WERI-Rb-1 (cell line): Measurements from ENCODE around the gene CMTM8.
A peak's percentile ranks its signal among the peaks of the same experiment; 100 is the strongest.

Source experiments
- DNase-seq: peaks from one replicate; pipeline ENCODE4 v3.0.0-alpha.2; 2020
- H3K27ac ChIP-seq: fragments of 250-450 bp; sonication (Bioruptor Pico); 2 replicates; pipeline ENCODE4 v1.5.1; 2020; ENCODE audit warnings: mild to moderate bottlenecking, moderate library complexity
- H3K27me3 ChIP-seq: fragments of 250-450 bp; sonication (Bioruptor Pico); 2 replicates; pipeline ENCODE4 v1.5.1; 2021; ENCODE audit warnings: mild to moderate bottlenecking, low read depth, moderate library complexity; ENCODE audit not compliant: insufficient read depth, severe bottlenecking
- H3K36me3 ChIP-seq: fragments of 250-450 bp; sonication (Bioruptor Pico); 2 replicates; pipeline ENCODE4 v1.5.1; 2020; ENCODE audit warnings: mild to moderate bottlenecking, moderate library complexity
- H3K4me3 ChIP-seq: 2 replicates; pipeline ENCODE4 v1.5.1; 2011; ENCODE audit warnings: low read depth, mild to moderate bottlenecking, control low read depth, low read length
- H3K9me3 ChIP-seq: fragments of 250-450 bp; sonication (Bioruptor Pico); 2 replicates; pipeline ENCODE4 v1.5.1; 2021; ENCODE audit warnings: mild to moderate bottlenecking, moderate library complexity; ENCODE audit not compliant: severe bottlenecking
- TF ChIP-seq, protein P1 (sequence below): IDR thresholded peaks from 2 replicates; pipeline ENCODE4 v1.5.1; 2011; ENCODE audit warnings: low read depth, mild to moderate bottlenecking, control low read depth, inconsistent platforms, low read length

Gene CMTM8

GRCh38 chr3:32310918-32311839 lies 72.7 kb downstream of the CMTM8 start:
- H3K27me3 ChIP-seq, result no peaks in the 10 kb centered on the region
- peak; percentile 71 for DNase-seq
- TF ChIP-seq, protein P1, sequence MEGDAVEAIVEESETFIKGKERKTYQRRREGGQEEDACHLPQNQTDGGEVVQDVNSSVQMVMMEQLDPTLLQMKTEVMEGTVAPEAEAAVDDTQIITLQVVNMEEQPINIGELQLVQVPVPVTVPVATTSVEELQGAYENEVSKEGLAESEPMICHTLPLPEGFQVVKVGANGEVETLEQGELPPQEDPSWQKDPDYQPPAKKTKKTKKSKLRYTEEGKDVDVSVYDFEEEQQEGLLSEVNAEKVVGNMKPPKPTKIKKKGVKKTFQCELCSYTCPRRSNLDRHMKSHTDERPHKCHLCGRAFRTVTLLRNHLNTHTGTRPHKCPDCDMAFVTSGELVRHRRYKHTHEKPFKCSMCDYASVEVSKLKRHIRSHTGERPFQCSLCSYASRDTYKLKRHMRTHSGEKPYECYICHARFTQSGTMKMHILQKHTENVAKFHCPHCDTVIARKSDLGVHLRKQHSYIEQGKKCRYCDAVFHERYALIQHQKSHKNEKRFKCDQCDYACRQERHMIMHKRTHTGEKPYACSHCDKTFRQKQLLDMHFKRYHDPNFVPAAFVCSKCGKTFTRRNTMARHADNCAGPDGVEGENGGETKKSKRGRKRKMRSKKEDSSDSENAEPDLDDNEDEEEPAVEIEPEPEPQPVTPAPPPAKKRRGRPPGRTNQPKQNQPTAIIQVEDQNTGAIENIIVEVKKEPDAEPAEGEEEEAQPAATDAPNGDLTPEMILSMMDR, result no peak
- no peaks in the 10 kb centered on the region for H3K9me3 ChIP-seq
- H3K36me3 ChIP-seq, result no peaks in the 10 kb centered on the region
- peak overlapping the region; percentile 61 for H3K27ac ChIP-seq
- no peak overlapping the region for H3K4me3 ChIP-seq

DNA sequence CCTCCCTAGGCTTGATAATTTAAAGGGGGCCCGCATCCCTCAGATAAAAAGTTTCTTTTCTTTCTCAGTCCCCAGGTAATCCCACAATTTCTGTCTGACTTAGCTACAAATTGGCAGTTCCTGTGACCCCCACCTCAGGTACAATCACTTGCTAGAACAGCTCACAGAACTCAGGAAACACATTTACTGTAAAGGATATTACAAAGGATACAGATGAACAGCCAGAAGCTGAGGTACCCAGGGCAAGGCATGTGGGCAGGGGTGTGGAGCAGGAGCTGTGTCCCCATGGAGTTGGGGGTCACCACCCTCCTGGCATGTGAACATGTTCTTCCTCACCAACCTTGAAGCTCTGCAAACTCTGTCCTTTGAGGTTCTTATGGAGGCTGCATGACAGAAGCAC lies 73.8 kb downstream of the CMTM8 start:
- TF ChIP-seq, protein P1, result no peak
- Histone ChIP-seq H3K36me3 (no peaks in the 10 kb centered on the region), H3K27ac (no peak overlapping the region), H3K9me3 (no peaks in the 10 kb centered on the region), H3K27me3 (no peaks in the 10 kb centered on the region), H3K4me3 (no peak overlapping the region)
- no peak for DNase-seq

DNA sequence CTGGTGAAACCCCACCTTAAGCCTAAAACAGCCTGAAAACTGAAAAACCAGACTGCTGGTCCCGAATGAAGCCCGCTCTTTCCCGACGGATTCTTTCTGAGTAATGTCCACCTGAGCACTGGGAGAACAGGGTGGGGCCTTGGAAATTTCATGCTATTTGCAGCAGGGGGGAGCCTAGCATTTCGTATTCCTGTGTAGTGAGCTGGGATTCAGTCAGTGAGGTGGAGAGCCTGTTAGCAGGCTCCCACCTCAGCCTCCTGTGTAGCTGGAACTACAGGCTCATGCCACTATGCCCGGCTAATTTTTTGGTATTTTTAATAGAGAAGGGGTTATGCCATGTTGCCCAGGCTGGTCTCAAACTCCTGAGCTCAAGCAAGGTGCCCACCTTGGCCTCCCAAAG lies 74.7 kb downstream of the CMTM8 start:
- H3K9me3 ChIP-seq, result no peaks in the 10 kb centered on the region
- no peaks in the 10 kb centered on the region for H3K27me3 ChIP-seq
- DNase-seq, result no peak
- H3K4me3 ChIP-seq, result no peak overlapping the region
- TF ChIP-seq, protein P1, result no peak
- H3K27ac ChIP-seq, result no peak overlapping the region
- H3K36me3 ChIP-seq, result no peaks in the 10 kb centered on the region

GRCh38 chr3:32313723-32314473 lies 75.4 kb downstream of the CMTM8 start:
- Histone ChIP-seq H3K4me3 (no peak overlapping the region), H3K27ac (no peak overlapping the region), H3K27me3 (no peaks in the 10 kb centered on the region), H3K36me3 (no peaks in the 10 kb centered on the region), H3K9me3 (no peaks in the 10 kb centered on the region)
- TF ChIP-seq, protein P1, result no peak
- DNase-seq, result no peak

DNA sequence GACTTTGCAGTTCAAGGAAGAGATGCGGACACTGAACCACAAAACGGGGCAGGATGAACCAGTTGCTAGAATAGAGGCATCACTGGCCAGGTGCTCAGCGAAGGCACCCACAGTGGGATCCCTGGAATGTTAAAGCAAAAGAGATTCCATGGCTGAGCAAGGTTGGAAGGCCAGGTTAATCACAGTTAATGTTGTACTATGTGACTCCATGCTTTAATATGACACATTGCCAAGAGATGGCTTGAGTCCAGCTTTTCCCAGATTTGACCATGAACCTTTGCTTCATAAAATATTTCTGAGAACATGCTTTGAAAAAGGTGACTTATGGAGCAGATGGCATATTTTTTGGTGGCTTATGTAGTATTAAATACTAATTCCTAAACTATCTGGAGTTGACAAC lies 77.0 kb downstream of the CMTM8 start:
- H3K27ac ChIP-seq, result no peak overlapping the region
- TF ChIP-seq, protein P1, result no peak
- H3K36me3 ChIP-seq, result no peaks in the 10 kb centered on the region
- no peak for DNase-seq
- no peaks in the 10 kb centered on the region for H3K9me3 ChIP-seq
- no peaks in the 10 kb centered on the region for H3K27me3 ChIP-seq
- H3K4me3 ChIP-seq, result no peak overlapping the region
